Activated T-cell treated with anti-CD3 and anti-CD28 coated beads for 4 hours (primary cell): ENCODE measurements around the gene IMMP2L.

Experiments used
- DNase-seq: peaks from one replicate; pipeline ENCODE4 v3.0.0-alpha.2; 2020

The IMMP2L gene

GRCh38 chr7:110772615-110773014 lies 789.7 kb downstream of the IMMP2L start:
- no peak for DNase-seq

- DNase-seq, result no peak
Observed at GRCh38 chr7:110771717-110772116, 790.6 kb downstream of the IMMP2L start.

- no peak for DNase-seq
Observed at GRCh38 chr7:110767550-110768110, 794.7 kb downstream of the IMMP2L start.

- DNase-seq, result no peak
Observed at GRCh38 chr7:110766864-110767263, 795.4 kb downstream of the IMMP2L start.

- DNase-seq, result no peak
Observed at GRCh38 chr7:110764852-110765251, 797.4 kb downstream of the IMMP2L start.

- DNase-seq, result no peak
Observed at GRCh38 chr7:110762546-110763225, 799.6 kb downstream of the IMMP2L start.

- no peak for DNase-seq
Observed at GRCh38 chr7:110760341-110760740, 802.0 kb downstream of the IMMP2L start.

GRCh38 chr7:110759069-110759468 lies 803.2 kb downstream of the IMMP2L start:
- no peak for DNase-seq

GRCh38 chr7:110754649-110755048 lies 807.6 kb downstream of the IMMP2L start:
- DNase-seq, result no peak

GRCh38 chr7:110750931-110751605 lies 811.2 kb downstream of the IMMP2L start:
- DNase-seq, result no peak

- no peak for DNase-seq
Observed at GRCh38 chr7:110733221-110733620, 829.1 kb downstream of the IMMP2L start.

GRCh38 chr7:110724811-110725210 lies 837.5 kb downstream of the IMMP2L start:
- DNase-seq, result no peak

GRCh38 chr7:110721395-110721794 lies 840.9 kb downstream of the IMMP2L start:
- no peak for DNase-seq

- DNase-seq, result no peak
Observed at GRCh38 chr7:110720626-110721025, 841.7 kb downstream of the IMMP2L start.

GRCh38 chr7:110719741-110720140 lies 842.6 kb downstream of the IMMP2L start:
- no peak for DNase-seq

GRCh38 chr7:110718503-110719205 lies 843.6 kb downstream of the IMMP2L start:
- DNase-seq, result no peak

- DNase-seq, result no peak
Observed at GRCh38 chr7:110704225-110704624, 858.1 kb downstream of the IMMP2L start.

- DNase-seq, result no peak
Observed at GRCh38 chr7:110698576-110698975, 863.7 kb downstream of the IMMP2L start.

- DNase-seq, result no peak
Observed at GRCh38 chr7:110693344-110693743, 868.9 kb downstream of the IMMP2L start.

GRCh38 chr7:110688908-110689307 lies 873.4 kb downstream of the IMMP2L start:
- DNase-seq, result no peak

GRCh38 chr7:110685899-110686298 lies 876.4 kb downstream of the IMMP2L start:
- DNase-seq, result no peak

- DNase-seq, result no peak
Observed at GRCh38 chr7:110681941-110682340, 880.4 kb downstream of the IMMP2L start.

- no peak for DNase-seq
Observed at GRCh38 chr7:110677405-110677804, 884.9 kb downstream of the IMMP2L start.

GRCh38 chr7:110676785-110677184 lies 885.5 kb downstream of the IMMP2L start:
- DNase-seq, result no peak
